Measurements from ENCODE around the gene KDM4C. TPM values are rescaled to one million over a fixed set of nuclear protein-coding genes. Genes with fewer than 3 reads are reported as not detected.

Gene KDM4C
- total RNA-seq, 2 experiments from 2014 or later, result 51.5 to 60.3 TPM

DNA sequence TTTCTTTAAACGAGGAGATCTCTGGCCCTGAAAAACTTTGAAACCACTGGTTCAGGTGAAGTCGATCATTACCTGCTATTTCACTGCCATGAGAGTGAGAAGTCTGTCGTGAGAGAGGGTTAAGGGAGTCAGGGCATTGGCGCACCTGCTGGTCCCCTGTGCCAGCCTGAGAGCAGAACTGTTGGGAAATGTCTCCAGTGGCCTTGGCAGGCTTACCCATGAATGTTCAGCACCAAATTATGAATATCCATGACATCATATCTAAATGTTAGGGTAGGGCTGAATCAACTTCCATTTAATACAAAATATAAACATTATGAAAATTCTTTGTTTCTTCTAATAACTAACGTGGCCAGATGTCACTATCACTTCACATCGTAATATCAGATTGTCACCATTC is 379.3 kb downstream of the KDM4C start:
- H3K4me2 ChIP-seq (ENCODE audit: low read length), result no peak overlapping the region
- H3K27ac ChIP-seq (ENCODE audit: low read depth, low read length, poor library complexity, severe bottlenecking), result no peak overlapping the region
- H3K9me3 ChIP-seq (ENCODE audit: low read length), result no peaks in the 10 kb centered on the region
- intact Hi-C loops (cut with micrococcal nuclease; ENCODE audit: unreplicated experiment), result no loop called here
- H2AFZ ChIP-seq (ENCODE audit: low read length), result no peak overlapping the region
- BruUV-seq (replicated peaks), result no TSS peak
- H3K9me2 ChIP-seq (ENCODE audit: insufficient read depth, low read length), result no peaks in the 10 kb centered on the region
- H3K4me3 ChIP-seq (ENCODE audit: low read depth, low read length, poor library complexity, severe bottlenecking), result no peak overlapping the region
- no peaks in the 10 kb centered on the region for H4K20me1 ChIP-seq (ENCODE audit: insufficient read depth, low read length)
- DNase-seq (ENCODE audit: low spot score), result no peak
- POLR2A ChIA-PET, result no interaction called here
- no peak for TF ChIP-seq EZH2phosphoT487 (IDR thresholded peaks at IDR 0.05; ENCODE audit: borderline replicate concordance, low read depth, low read length)
- TF ChIP-seq, protein P1, sequence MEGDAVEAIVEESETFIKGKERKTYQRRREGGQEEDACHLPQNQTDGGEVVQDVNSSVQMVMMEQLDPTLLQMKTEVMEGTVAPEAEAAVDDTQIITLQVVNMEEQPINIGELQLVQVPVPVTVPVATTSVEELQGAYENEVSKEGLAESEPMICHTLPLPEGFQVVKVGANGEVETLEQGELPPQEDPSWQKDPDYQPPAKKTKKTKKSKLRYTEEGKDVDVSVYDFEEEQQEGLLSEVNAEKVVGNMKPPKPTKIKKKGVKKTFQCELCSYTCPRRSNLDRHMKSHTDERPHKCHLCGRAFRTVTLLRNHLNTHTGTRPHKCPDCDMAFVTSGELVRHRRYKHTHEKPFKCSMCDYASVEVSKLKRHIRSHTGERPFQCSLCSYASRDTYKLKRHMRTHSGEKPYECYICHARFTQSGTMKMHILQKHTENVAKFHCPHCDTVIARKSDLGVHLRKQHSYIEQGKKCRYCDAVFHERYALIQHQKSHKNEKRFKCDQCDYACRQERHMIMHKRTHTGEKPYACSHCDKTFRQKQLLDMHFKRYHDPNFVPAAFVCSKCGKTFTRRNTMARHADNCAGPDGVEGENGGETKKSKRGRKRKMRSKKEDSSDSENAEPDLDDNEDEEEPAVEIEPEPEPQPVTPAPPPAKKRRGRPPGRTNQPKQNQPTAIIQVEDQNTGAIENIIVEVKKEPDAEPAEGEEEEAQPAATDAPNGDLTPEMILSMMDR (conservative IDR thresholded peaks at IDR 0.05; ENCODE audit: low read length), result no peak
- no peaks in the 10 kb centered on the region for H3K36me3 ChIP-seq (ENCODE audit: insufficient read depth, low read length)
- CTCF ChIA-PET (ENCODE audit: unreplicated experiment), result no interaction called here
- no peaks in the 10 kb centered on the region for H3K4me1 ChIP-seq (ENCODE audit: insufficient read depth, low read length, poor library complexity, severe bottlenecking)
- H3K79me2 ChIP-seq (ENCODE audit: insufficient read depth, low read depth, low read length), result no peaks in the 10 kb centered on the region

DNA sequence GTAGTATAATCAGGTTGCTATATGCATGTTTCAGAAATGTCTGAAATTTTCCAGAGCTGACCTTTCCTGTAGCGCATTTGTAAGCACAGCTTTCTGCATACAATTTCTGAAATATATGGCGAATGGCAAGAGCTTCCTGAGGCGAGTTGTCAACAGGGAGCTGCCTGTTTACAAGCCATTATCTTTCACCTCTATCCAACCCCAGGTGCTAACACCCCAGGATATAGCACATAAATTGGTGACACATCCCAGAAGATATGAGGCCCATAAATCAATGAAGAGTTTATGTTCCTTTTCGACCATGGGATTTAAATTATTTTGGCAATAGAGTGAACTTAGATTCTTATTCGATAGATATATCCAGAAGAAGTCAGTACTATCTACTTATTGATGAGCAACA is 379.8 kb downstream of the KDM4C start:
- no peak overlapping the region for H2AFZ ChIP-seq (ENCODE audit: low read length)
- H3K9me2 ChIP-seq (ENCODE audit: insufficient read depth, low read length), result no peaks in the 10 kb centered on the region
- CTCF ChIA-PET (ENCODE audit: unreplicated experiment), result no interaction called here
- no peak for DNase-seq (ENCODE audit: low spot score)
- H3K79me2 ChIP-seq (ENCODE audit: insufficient read depth, low read depth, low read length), result no peaks in the 10 kb centered on the region
- BruUV-seq (replicated peaks), result no TSS peak
- intact Hi-C loops (cut with micrococcal nuclease; ENCODE audit: unreplicated experiment), result no loop called here
- no peaks in the 10 kb centered on the region for H3K36me3 ChIP-seq (ENCODE audit: insufficient read depth, low read length)
- H3K9me3 ChIP-seq (ENCODE audit: low read length), result no peaks in the 10 kb centered on the region
- no peaks in the 10 kb centered on the region for H3K4me1 ChIP-seq (ENCODE audit: insufficient read depth, low read length, poor library complexity, severe bottlenecking)
- POLR2A ChIA-PET, result no interaction called here
- TF ChIP-seq, protein P1 (conservative IDR thresholded peaks at IDR 0.05; ENCODE audit: low read length), result no peak
- no peak for TF ChIP-seq EZH2phosphoT487 (IDR thresholded peaks at IDR 0.05; ENCODE audit: borderline replicate concordance, low read depth, low read length)
- H3K4me2 ChIP-seq (ENCODE audit: low read length), result no peak overlapping the region
- no peaks in the 10 kb centered on the region for H4K20me1 ChIP-seq (ENCODE audit: insufficient read depth, low read length)
- H3K27ac ChIP-seq (ENCODE audit: low read depth, low read length, poor library complexity, severe bottlenecking), result no peak overlapping the region
- H3K4me3 ChIP-seq (ENCODE audit: low read depth, low read length, poor library complexity, severe bottlenecking), result no peak overlapping the region

DNA sequence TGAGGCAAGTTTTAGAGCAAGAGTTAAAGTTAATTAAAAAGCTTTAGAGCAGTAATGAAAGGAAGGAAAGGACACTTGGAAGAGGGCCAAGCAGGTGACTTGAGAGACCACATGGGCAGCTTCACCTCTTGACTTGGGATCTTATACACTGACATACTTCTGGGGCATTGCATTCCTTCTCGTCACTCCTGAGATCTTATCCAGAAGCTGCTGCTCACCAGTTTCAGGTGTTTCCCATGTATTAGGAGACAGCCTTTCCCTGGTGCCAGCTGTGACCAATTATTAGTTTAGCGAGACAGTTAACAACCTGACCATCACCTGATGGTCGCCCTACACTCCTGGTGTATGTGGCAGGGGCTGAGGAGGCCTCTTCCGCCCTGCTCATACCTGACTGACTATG is 382.1 kb downstream of the KDM4C start:
- intact Hi-C loops (cut with micrococcal nuclease; ENCODE audit: unreplicated experiment), result no loop called here
- POLR2A ChIA-PET, result no interaction called here
- Histone ChIP-seq H3K36me3 (ENCODE audit: insufficient read depth, low read length) (no peaks in the 10 kb centered on the region), H3K4me3 (ENCODE audit: low read depth, low read length, poor library complexity, severe bottlenecking) (no peak overlapping the region), H3K27ac (ENCODE audit: low read depth, low read length, poor library complexity, severe bottlenecking) (no peak overlapping the region), H3K4me2 (ENCODE audit: low read length) (no peak overlapping the region), H2AFZ (ENCODE audit: low read length) (no peak overlapping the region), H3K4me1 (ENCODE audit: insufficient read depth, low read length, poor library complexity, severe bottlenecking) (no peaks in the 10 kb centered on the region), H3K9me3 (ENCODE audit: low read length) (no peaks in the 10 kb centered on the region), H3K9me2 (ENCODE audit: insufficient read depth, low read length) (no peaks in the 10 kb centered on the region), H3K79me2 (ENCODE audit: insufficient read depth, low read depth, low read length) (no peaks in the 10 kb centered on the region), H4K20me1 (ENCODE audit: insufficient read depth, low read length) (no peaks in the 10 kb centered on the region)
- no peak for DNase-seq (ENCODE audit: low spot score)
- BruUV-seq (replicated peaks), result no TSS peak
- TF ChIP-seq, protein P1 (conservative IDR thresholded peaks at IDR 0.05; ENCODE audit: low read length), result no peak
- no peak for TF ChIP-seq EZH2phosphoT487 (IDR thresholded peaks at IDR 0.05; ENCODE audit: borderline replicate concordance, low read depth, low read length)
- CTCF ChIA-PET (ENCODE audit: unreplicated experiment), result no interaction called here
